ENCODE results near the gene KLF6. TPM values are rescaled to one million over a fixed set of nuclear protein-coding genes. Genes with fewer than 3 reads are reported as not detected.
A peak's percentile ranks its signal among the peaks of the same experiment; 100 is the strongest.

KLF6 gene
- total and polyA plus RNA-seq, 9 donors = 45.4 to 178 (median 85.7) TPM

DNA sequence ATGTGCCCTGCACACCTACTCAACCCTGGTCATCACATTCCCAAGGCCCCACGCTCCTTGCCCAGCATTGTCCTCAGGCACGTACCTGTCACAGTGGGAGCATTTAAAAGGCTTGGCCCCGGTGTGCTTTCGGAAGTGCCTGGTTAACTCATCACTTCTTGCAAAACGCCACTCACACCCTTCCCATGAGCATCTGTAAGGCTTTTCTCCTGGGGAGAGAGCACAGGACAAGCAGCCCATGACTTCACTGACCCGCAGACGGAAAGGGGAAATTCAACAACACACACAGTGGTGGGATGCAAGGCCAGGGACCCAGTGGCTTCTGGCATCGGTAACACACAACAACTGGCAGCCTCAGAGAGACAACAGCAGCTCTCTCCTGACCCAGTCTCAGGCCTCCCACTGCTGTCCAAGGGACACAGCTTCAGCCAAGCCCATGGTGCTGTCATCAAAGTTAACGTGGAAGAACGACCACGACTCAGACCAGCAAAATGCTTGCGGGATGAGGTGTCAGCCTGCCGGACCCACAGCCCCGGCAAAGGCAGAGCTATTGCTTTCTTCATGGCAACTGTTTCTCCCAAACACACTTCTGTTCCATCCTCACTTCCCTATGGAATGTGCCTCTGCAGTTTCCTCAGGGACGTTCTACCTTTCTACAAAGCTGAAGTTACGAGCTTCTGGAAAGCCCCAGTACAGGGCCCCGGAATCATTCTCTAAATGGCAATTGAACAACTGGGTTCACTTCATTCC, 4.8 kb downstream of the KLF6 start:
- WGBS, 3 donors = 30 to 38% (median 36%) methylated on average over 17 of the region's 17 CpGs
- Histone ChIP-seq H3K27me3 (no peaks in the 10 kb centered on the region), H3K4me3 (peak overlapping the region; percentile 93), H3K36me3 (no peaks in the 10 kb centered on the region), H3K4me1 (ENCODE audit: insufficient read depth) (peaks cover 18% of the 10 kb centered on the region), H3K9me3 (no peaks in the 10 kb centered on the region), H3K27ac (peak overlapping the region; percentile 43 to 95)
- TF ChIP-seq, protein P1, sequence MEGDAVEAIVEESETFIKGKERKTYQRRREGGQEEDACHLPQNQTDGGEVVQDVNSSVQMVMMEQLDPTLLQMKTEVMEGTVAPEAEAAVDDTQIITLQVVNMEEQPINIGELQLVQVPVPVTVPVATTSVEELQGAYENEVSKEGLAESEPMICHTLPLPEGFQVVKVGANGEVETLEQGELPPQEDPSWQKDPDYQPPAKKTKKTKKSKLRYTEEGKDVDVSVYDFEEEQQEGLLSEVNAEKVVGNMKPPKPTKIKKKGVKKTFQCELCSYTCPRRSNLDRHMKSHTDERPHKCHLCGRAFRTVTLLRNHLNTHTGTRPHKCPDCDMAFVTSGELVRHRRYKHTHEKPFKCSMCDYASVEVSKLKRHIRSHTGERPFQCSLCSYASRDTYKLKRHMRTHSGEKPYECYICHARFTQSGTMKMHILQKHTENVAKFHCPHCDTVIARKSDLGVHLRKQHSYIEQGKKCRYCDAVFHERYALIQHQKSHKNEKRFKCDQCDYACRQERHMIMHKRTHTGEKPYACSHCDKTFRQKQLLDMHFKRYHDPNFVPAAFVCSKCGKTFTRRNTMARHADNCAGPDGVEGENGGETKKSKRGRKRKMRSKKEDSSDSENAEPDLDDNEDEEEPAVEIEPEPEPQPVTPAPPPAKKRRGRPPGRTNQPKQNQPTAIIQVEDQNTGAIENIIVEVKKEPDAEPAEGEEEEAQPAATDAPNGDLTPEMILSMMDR (IDR thresholded peaks at IDR 0.05) = no peak
- intact Hi-C loops (cut with DNase I) = loop anchor here in 3 of 4 donors (5.0 to 10.0 kb wide), 7 partner anchors 155 to 877 kb away; no protein-coding TSS in a partner anchor
- DNase-seq = peak in 1 of 5 donors; percentile 7

DNA sequence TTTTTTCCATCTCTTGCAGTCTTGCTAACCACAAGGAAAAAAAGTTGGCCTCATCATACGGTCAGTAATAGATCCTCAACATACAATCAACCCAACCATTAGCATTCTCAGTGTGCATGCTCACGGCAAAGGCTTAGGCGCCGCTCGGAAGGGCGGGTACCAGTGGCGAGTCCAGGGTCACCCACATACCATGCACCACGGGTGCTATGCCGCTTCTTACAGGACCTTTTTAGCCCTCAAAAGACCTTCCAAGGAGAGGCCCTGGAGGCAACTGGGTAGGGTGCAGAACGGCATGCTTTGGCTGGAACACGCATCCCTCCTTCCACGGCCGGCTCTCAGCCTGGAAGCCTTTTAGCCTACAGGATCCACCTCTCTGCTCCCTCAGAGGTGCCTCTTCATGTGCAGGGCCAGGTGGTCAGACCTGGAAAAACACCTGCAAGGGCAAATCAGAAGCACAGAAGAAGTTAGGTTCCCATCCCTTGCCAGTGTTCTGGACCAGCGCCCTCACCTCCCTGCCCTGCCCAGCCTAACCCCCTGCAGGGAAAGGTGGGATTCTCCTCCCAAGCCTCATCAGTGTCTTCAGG, 5.8 kb downstream of the KLF6 start:
- DNase-seq = peak in 1 of 5 donors; percentile 4
- 72 to 81% (median 79%) methylated on average over 14 of the region's 14 CpGs for WGBS, 3 donors
- H3K36me3 ChIP-seq = no peaks in the 10 kb centered on the region
- intact Hi-C loops (cut with DNase I) = loop anchor here in 1 of 4 donors (10.0 kb wide), 1 partner anchor 534 kb away; no protein-coding TSS in a partner anchor
- TF ChIP-seq, protein P1 (IDR thresholded peaks at IDR 0.05) = no peak
- no peak for TF ChIP-seq EP300 (IDR thresholded peaks at IDR 0.05)
- TF ChIP-seq POLR2A (IDR thresholded peaks at IDR 0.05) = no peak
- peak overlapping the region; percentile 3 for H3K4me3 ChIP-seq
- H3K9me3 ChIP-seq = no peaks in the 10 kb centered on the region
- H3K27me3 ChIP-seq = no peaks in the 10 kb centered on the region
- no peak overlapping the region for H3K27ac ChIP-seq
- H3K4me1 ChIP-seq (ENCODE audit: insufficient read depth) = peaks cover 18% of the 10 kb centered on the region

DNA sequence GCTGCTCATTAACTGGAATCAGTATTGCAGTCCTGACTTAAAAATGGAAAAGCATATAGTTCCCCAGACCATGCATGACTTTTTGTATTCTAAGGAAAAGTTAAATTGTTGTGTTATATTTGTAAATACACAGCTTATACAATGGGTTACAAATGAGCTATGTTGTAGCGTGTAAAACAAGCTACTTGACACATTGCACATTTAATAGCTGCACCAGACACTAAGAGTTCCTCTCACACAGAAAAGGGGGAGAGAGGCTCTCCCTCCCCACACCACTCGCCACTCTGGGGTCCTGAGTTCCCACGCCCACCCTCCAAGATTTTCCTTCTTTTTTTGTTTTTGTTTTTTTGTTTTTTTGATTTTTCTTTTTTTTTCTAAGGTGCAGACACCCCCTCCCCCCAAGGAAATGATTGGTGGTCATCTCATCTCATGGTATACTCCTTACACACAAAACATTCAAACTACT, 6.3 kb downstream of the KLF6 start:
- WGBS, 3 donors = 79 to 86% (median 82%) methylated on average over 3 of the region's 3 CpGs
- no peaks in the 10 kb centered on the region for H3K9me3 ChIP-seq
- peak overlapping the region; percentile 3 for H3K4me3 ChIP-seq
- intact Hi-C loops (cut with DNase I) = loop anchor here in 1 of 4 donors (10.0 kb wide), 1 partner anchor 534 kb away; no protein-coding TSS in a partner anchor
- DNase-seq = peak in 1 of 5 donors; percentile 1
- peaks cover 18% of the 10 kb centered on the region for H3K4me1 ChIP-seq (ENCODE audit: insufficient read depth)
- no peaks in the 10 kb centered on the region for H3K36me3 ChIP-seq
- no peak for TF ChIP-seq POLR2A (IDR thresholded peaks at IDR 0.05)
- TF ChIP-seq, protein P1 (IDR thresholded peaks at IDR 0.05) = no peak
- TF ChIP-seq EP300 (IDR thresholded peaks at IDR 0.05) = no peak
- H3K27ac ChIP-seq = no peak overlapping the region
- H3K27me3 ChIP-seq = no peaks in the 10 kb centered on the region

DNA sequence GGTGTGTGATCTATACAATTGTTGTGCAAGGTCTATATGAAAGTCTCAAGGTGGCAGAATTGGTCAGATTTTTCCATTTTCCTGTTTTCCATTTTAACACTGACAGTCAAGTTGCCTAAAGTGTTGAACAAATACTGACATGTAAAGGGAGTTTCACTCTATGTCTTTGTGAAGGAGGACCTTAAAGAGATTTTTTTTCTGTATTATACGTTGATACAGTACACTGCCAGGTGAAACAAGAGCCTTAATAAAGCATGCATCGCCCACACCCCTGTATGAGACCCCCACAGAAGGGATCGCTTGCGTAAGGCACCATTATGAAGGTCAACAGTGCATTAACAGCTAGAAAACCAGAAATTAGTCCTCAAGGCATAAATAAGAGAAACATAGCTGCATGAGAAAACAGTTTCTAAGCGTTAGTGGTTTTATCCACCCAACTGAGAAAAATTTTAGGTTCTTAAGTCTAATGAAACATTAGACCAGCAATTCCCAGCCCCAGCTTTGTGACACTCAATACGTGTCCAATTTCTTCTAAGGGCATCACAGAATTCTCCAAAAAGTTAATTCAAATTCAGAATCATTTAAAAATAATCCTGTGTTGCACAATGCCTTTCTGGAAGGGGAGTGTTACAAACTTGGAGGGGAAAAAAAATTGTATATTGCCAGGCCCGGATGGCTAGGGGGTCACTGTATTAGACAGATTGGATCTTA, 6.9 kb downstream of the KLF6 start:
- H3K4me3 ChIP-seq = no peak overlapping the region
- no peaks in the 10 kb centered on the region for H3K27me3 ChIP-seq
- no peak overlapping the region for H3K27ac ChIP-seq
- DNase-seq = no peak
- H3K36me3 ChIP-seq = no peaks in the 10 kb centered on the region
- H3K9me3 ChIP-seq = no peaks in the 10 kb centered on the region
- 64 to 73% (median 69%) methylated on average over 7 of the region's 7 CpGs for WGBS, 3 donors
- intact Hi-C loops (cut with DNase I) = loop anchor here in 1 of 4 donors (10.0 kb wide), 1 partner anchor 533 kb away; no protein-coding TSS in a partner anchor
- peaks cover 18% of the 10 kb centered on the region for H3K4me1 ChIP-seq (ENCODE audit: insufficient read depth)
- TF ChIP-seq EP300 (IDR thresholded peaks at IDR 0.05) (no peak), POLR2A (IDR thresholded peaks at IDR 0.05) (no peak)
- TF ChIP-seq, protein P1 (IDR thresholded peaks at IDR 0.05) = no peak
